Measurements from ENCODE around the gene CD2AP. TPM values are rescaled to one million over a fixed set of nuclear protein-coding genes. Genes with fewer than 3 reads are reported as not detected.

Gene CD2AP
- total and polyA plus RNA-seq, 4 donors, result 14.2 to 104 (median 21.7) TPM

GRCh38 chr6:47496935-47497579, 19.5 kb downstream of the CD2AP start:
- Histone ChIP-seq H3K9ac (ENCODE audit: insufficient read depth in 1 of 2, low read length in 2 of 2) (no peak overlapping the region), H3K27me3 (ENCODE audit: control insufficient read depth in 3 of 3, insufficient read depth in 3 of 3, low read length in 2 of 3) (no peaks in the 10 kb centered on the region), H3K27ac (ENCODE audit: low read depth in 1 of 2, low read length in 1 of 2) (no peak overlapping the region), H3K4me1 (ENCODE audit: control insufficient read depth in 5 of 5, insufficient read depth in 5 of 5, low read length in 5 of 5) (peaks cover 0 to 10% (median 0%) of the 10 kb centered on the region in 5 donors), H3K36me3 (ENCODE audit: control insufficient read depth in 4 of 4, insufficient read depth in 4 of 4, low read length in 4 of 4) (peaks cover 0 to 2% (median 0%) of the 10 kb centered on the region in 4 donors), H3K9me3 (ENCODE audit: control insufficient read depth in 4 of 4, insufficient read depth in 3 of 4, low read length in 3 of 4) (no peaks in the 10 kb centered on the region), H3K4me3 (no peak overlapping the region)
- DNase-seq, result no peak
- WGBS, 2 donors, result 69 to 80% methylated on average over 8 of the region's 8 CpGs
- no peak for TF ChIP-seq CTCF (IDR thresholded peaks at IDR 0.05; ENCODE audit: control extremely low read depth, extremely low read depth)
- ATAC-seq (ENCODE audit: insufficient read depth, low FRiP score), result no peak

GRCh38 chr6:47502920-47503319, 25.3 kb downstream of the CD2AP start:
- Histone ChIP-seq H3K4me1 (ENCODE audit: control insufficient read depth in 5 of 5, insufficient read depth in 5 of 5, low read length in 5 of 5) (peaks cover 0 to 10% (median 0%) of the 10 kb centered on the region in 5 donors), H3K9me3 (ENCODE audit: control insufficient read depth in 4 of 4, insufficient read depth in 3 of 4, low read length in 3 of 4) (no peaks in the 10 kb centered on the region), H3K36me3 (ENCODE audit: control insufficient read depth in 4 of 4, insufficient read depth in 4 of 4, low read length in 4 of 4) (peaks cover 0 to 9% (median 3%) of the 10 kb centered on the region in 4 donors), H3K9ac (ENCODE audit: insufficient read depth in 1 of 2, low read length in 2 of 2) (no peak overlapping the region), H3K27me3 (ENCODE audit: control insufficient read depth in 3 of 3, insufficient read depth in 3 of 3, low read length in 2 of 3) (no peaks in the 10 kb centered on the region), H3K4me3 (no peak overlapping the region), H3K27ac (ENCODE audit: low read depth in 1 of 2, low read length in 1 of 2) (no peak overlapping the region)
- WGBS, 2 donors, result 63 to 74% methylated on average over 2 of the region's 2 CpGs
- DNase-seq (no peak), ATAC-seq (ENCODE audit: insufficient read depth, low FRiP score) (no peak)
- no peak for TF ChIP-seq CTCF (IDR thresholded peaks at IDR 0.05; ENCODE audit: control extremely low read depth, extremely low read depth)

GRCh38 chr6:47509937-47510336, 32.3 kb downstream of the CD2AP start:
- Histone ChIP-seq H3K9me3 (ENCODE audit: control insufficient read depth in 4 of 4, insufficient read depth in 3 of 4, low read length in 3 of 4) (peaks cover 0 to 8% (median 2%) of the 10 kb centered on the region in 4 donors), H3K27ac (ENCODE audit: low read depth in 1 of 2, low read length in 1 of 2) (no peak overlapping the region), H3K36me3 (ENCODE audit: control insufficient read depth in 4 of 4, insufficient read depth in 4 of 4, low read length in 4 of 4) (peaks cover 0 to 25% (median 8%) of the 10 kb centered on the region in 4 donors), H3K4me1 (ENCODE audit: control insufficient read depth in 5 of 5, insufficient read depth in 5 of 5, low read length in 5 of 5) (no peaks in the 10 kb centered on the region), H3K4me3 (no peak overlapping the region), H3K9ac (ENCODE audit: insufficient read depth in 1 of 2, low read length in 2 of 2) (no peak overlapping the region), H3K27me3 (ENCODE audit: control insufficient read depth in 3 of 3, insufficient read depth in 3 of 3, low read length in 2 of 3) (no peaks in the 10 kb centered on the region)
- no peak for DNase-seq
- no peak for ATAC-seq (ENCODE audit: insufficient read depth, low FRiP score)
- TF ChIP-seq CTCF (IDR thresholded peaks at IDR 0.05; ENCODE audit: control extremely low read depth, extremely low read depth), result no peak
- 100% methylated on average over 1 of the region's 1 CpG for WGBS, 2 donors

- ATAC-seq (ENCODE audit: insufficient read depth, low FRiP score) (no peak), DNase-seq (peak in 1 of 3 donors; percentile 7)
- no peak overlapping the region for H3K9ac ChIP-seq (ENCODE audit: insufficient read depth in 1 of 2, low read length in 2 of 2)
- no peaks in the 10 kb centered on the region for H3K27me3 ChIP-seq (ENCODE audit: control insufficient read depth in 3 of 3, insufficient read depth in 3 of 3, low read length in 2 of 3)
- no peak for TF ChIP-seq CTCF (IDR thresholded peaks at IDR 0.05; ENCODE audit: control extremely low read depth, extremely low read depth)
- no peaks in the 10 kb centered on the region for H3K4me1 ChIP-seq (ENCODE audit: control insufficient read depth in 5 of 5, insufficient read depth in 5 of 5, low read length in 5 of 5)
- no peak overlapping the region for H3K27ac ChIP-seq (ENCODE audit: low read depth in 1 of 2, low read length in 1 of 2)
- H3K4me3 ChIP-seq, result no peak overlapping the region
- H3K9me3 ChIP-seq (ENCODE audit: control insufficient read depth in 4 of 4, insufficient read depth in 3 of 4, low read length in 3 of 4), result peaks cover 0 to 8% (median 2%) of the 10 kb centered on the region in 4 donors
- H3K36me3 ChIP-seq (ENCODE audit: control insufficient read depth in 4 of 4, insufficient read depth in 4 of 4, low read length in 4 of 4), result peaks cover 0 to 16% (median 5%) of the 10 kb centered on the region in 4 donors
Measured at GRCh38 chr6:47512872-47513271, 35.3 kb downstream of the CD2AP start.

Data from lung (tissue), 12 donors.